ENCODE measurements around the gene RPA1. TPM values are rescaled to one million over a fixed set of nuclear protein-coding genes. Genes with fewer than 3 reads are reported as not detected.

The RPA1 gene
- total RNA-seq, result 10 to 100 TPM; 10.3 to 57.5 (median 27.7) TPM
- 10 to 100 TPM; 14.9 to 24.7 (median 22.9) TPM for polyA plus RNA-seq
- long read RNA-seq, donor 1, full-length matches to known transcripts, result 4 of 4 reads
- long read RNA-seq, donor 1, partial matches to known transcripts, result 0 of 4 reads
- long read RNA-seq, donor 1, other reads (novel, unspliced or antisense), result 0 of 4 reads
- long read RNA-seq, donor 2, full-length matches to known transcripts, result 8 of 15 reads
- long read RNA-seq, donor 2, partial matches to known transcripts, result 7 of 15 reads
- long read RNA-seq, donor 2, other reads (novel, unspliced or antisense), result 0 of 15 reads
- long read RNA-seq, donor 3, full-length matches to known transcripts, result 9 of 9 reads
- long read RNA-seq, donor 3, partial matches to known transcripts, result 0 of 9 reads
- long read RNA-seq, donor 3, other reads (novel, unspliced or antisense), result 0 of 9 reads
- long read RNA-seq, donor 4, full-length matches to known transcripts, result 2 of 2 reads
- long read RNA-seq, donor 4, partial matches to known transcripts, result 0 of 2 reads
- long read RNA-seq, donor 4, other reads (novel, unspliced or antisense), result 0 of 2 reads
- long read RNA-seq, donor 5, full-length matches to known transcripts, result 9 of 111 reads
- long read RNA-seq, donor 5, partial matches to known transcripts, result 102 of 111 reads
- long read RNA-seq, donor 5, other reads (novel, unspliced or antisense), result 0 of 111 reads
- long read RNA-seq, donor 6, full-length matches to known transcripts, result 18 of 290 reads
- long read RNA-seq, donor 6, partial matches to known transcripts, result 272 of 290 reads
- long read RNA-seq, donor 6, other reads (novel, unspliced or antisense), result 0 of 290 reads
- long read RNA-seq, donor 7, full-length matches to known transcripts, result 8 of 14 reads
- long read RNA-seq, donor 7, partial matches to known transcripts, result 6 of 14 reads
- long read RNA-seq, donor 7, other reads (novel, unspliced or antisense), result 0 of 14 reads
- long read RNA-seq, donor 8, full-length matches to known transcripts, result 6 of 6 reads
- long read RNA-seq, donor 8, partial matches to known transcripts, result 0 of 6 reads
- long read RNA-seq, donor 8, other reads (novel, unspliced or antisense), result 0 of 6 reads
- long read RNA-seq, donor 9, full-length matches to known transcripts, result 6 of 6 reads
- long read RNA-seq, donor 9, partial matches to known transcripts, result 0 of 6 reads
- long read RNA-seq, donor 9, other reads (novel, unspliced or antisense), result 0 of 6 reads
- long read RNA-seq, donor 10, full-length matches to known transcripts, result 5 of 5 reads
- long read RNA-seq, donor 10, partial matches to known transcripts, result 0 of 5 reads
- long read RNA-seq, donor 10, other reads (novel, unspliced or antisense), result 0 of 5 reads

DNA sequence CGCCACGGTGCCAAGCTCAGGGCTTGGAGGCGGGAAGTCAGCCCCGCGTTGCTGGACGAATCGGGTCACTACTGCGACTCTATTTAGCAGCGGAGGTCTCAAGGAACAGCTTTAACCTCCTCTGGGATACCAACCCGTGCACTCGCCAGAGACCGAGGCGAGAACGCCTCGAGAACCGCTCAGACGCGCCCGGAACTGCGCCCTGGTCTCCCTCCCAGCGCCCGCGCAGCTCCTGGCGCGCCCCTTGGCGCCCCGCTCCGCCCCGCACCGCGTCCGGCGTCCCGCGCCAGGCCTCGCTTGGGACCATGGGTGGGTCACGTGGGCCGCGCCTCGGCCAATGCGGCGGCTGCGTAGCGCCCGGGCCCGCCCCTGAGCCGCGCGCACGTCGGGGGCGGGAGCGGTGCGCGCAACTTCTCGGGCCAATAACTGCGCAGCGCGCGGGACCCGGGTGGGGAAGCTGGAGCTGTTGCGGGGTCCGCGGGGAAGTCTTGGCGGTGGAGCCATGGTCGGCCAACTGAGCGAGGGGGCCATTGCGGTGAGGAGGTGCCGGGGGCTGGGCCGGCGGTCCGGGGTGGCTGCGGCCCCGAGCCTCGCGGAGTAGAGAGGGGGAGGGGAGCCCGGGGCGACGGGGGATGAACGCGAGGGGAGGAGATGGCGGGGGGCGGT lies at the start of gene RPA1, which contains the start of gene SMYD4:
RPA1 (plus strand) TSS at position 414 of the 666 bp plus-strand sequence; CDS start at position 503, 89 bp downstream.
SMYD4 (minus strand) TSS at position 311 of the 666 bp plus-strand sequence. CDS start 1,908 bp downstream, outside the sequence.
- Histone ChIP-seq H3K4me3 (peak within 1 kb of the TSS; percentile 76 to 94 (median 89)), H3K27ac (peak within 1 kb of the TSS; percentile 86 to 92 (median 91)), H3K9me3 (no peaks in the 10 kb centered on the region), H3K36me3 (peaks cover 0 to 47% (median 30%) of the 10 kb centered on the region in 4 donors), H3K4me1 (peaks cover 15 to 49% (median 35%) of the 10 kb centered on the region in 4 donors), H3K27me3 (no peaks in the 10 kb centered on the region)
- intact Hi-C loops (cut with DNase I; ENCODE audit: low total_unique reads), result no loop called here
- 0 to 3% (median 1%) methylated on average over 7 to 83 of the region's 83 CpGs for WGBS, 5 donors
- TF ChIP-seq POLR2AphosphoS5 (IDR thresholded peaks at IDR 0.05) (peak; percentile 60 to 90 (median 89)), EP300 (IDR thresholded peaks at IDR 0.05) (no peak), POLR2A (IDR thresholded peaks at IDR 0.05) (no peak)
- DNase-seq, result peak; percentile 89 to 97

DNA sequence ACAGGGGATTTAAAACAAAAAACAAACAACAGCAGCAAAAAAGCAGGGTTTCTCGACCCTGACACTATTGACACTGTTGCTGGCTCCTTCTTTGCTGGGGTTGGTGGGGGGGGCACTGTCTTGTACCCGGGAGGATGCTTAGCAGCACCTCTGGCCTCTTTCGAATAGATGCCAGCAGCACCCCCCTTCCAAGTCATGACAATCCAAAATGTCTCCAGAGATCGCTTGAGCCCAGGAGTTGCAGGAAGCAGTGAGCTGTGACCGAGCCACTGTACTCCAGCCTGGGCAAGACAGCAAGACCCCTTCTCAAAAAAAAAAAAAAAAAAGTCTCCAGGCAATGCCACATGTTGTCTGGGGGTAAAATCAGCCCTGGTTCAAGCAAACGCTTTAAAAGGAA lies 47.6 kb upstream of the RPA1 start:
- H3K36me3 ChIP-seq, result peaks cover 11 to 71% (median 64%) of the 10 kb centered on the region in 4 donors
- H3K27ac ChIP-seq, result peak overlapping the region; percentile 67 to 95 (median 89)
- H3K4me1 ChIP-seq, result peaks cover 15 to 55% (median 33%) of the 10 kb centered on the region in 4 donors
- no peak for DNase-seq
- intact Hi-C loops (cut with DNase I; ENCODE audit: low total_unique reads), result no loop called here
- TF ChIP-seq POLR2AphosphoS5 (IDR thresholded peaks at IDR 0.05), result no peak
- peak in 1 of 4 donors; percentile 46 for TF ChIP-seq POLR2A (IDR thresholded peaks at IDR 0.05)
- TF ChIP-seq, protein P1, sequence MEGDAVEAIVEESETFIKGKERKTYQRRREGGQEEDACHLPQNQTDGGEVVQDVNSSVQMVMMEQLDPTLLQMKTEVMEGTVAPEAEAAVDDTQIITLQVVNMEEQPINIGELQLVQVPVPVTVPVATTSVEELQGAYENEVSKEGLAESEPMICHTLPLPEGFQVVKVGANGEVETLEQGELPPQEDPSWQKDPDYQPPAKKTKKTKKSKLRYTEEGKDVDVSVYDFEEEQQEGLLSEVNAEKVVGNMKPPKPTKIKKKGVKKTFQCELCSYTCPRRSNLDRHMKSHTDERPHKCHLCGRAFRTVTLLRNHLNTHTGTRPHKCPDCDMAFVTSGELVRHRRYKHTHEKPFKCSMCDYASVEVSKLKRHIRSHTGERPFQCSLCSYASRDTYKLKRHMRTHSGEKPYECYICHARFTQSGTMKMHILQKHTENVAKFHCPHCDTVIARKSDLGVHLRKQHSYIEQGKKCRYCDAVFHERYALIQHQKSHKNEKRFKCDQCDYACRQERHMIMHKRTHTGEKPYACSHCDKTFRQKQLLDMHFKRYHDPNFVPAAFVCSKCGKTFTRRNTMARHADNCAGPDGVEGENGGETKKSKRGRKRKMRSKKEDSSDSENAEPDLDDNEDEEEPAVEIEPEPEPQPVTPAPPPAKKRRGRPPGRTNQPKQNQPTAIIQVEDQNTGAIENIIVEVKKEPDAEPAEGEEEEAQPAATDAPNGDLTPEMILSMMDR (IDR thresholded peaks at IDR 0.05), result no peak
- H3K9me3 ChIP-seq, result no peaks in the 10 kb centered on the region
- no peak overlapping the region for H3K4me3 ChIP-seq
- 61 to 74% (median 69%) methylated on average over 6 of the region's 6 CpGs for WGBS, 5 donors
- H3K27me3 ChIP-seq, result no peaks in the 10 kb centered on the region

DNA sequence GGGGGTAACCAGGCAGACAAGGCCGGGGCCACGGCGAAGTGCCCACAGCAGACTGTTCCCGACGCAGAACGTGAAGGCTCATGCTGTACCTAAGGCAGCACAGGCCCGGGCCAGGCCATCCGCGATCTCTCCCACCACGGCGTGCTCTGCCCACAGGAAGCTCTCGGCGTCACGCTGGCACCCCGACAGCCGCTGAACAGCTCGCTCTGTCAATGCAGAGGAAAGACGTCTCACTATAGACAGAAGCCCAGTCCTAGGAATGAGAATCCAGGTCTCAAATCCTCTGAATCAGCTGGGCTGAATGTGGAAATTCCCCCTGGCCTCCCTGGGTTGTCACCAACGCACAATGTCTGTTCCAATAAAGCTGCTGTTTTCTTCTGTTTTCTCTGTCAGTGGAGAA lies 46.5 kb upstream of the RPA1 start:
- H3K36me3 ChIP-seq, result peaks cover 11 to 63% (median 54%) of the 10 kb centered on the region in 4 donors
- no peak for TF ChIP-seq POLR2A (IDR thresholded peaks at IDR 0.05)
- DNase-seq, result no peak
- 49 to 88% (median 78%) methylated on average over 19 of the region's 19 CpGs for WGBS, 5 donors
- H3K4me3 ChIP-seq, result no peak overlapping the region
- no peaks in the 10 kb centered on the region for H3K9me3 ChIP-seq
- peaks cover 16 to 59% (median 42%) of the 10 kb centered on the region in 4 donors for H3K4me1 ChIP-seq
- intact Hi-C loops (cut with DNase I; ENCODE audit: low total_unique reads), result no loop called here
- peak overlapping the region; percentile 79 to 95 (median 89) for H3K27ac ChIP-seq
- H3K27me3 ChIP-seq, result no peaks in the 10 kb centered on the region

DNA sequence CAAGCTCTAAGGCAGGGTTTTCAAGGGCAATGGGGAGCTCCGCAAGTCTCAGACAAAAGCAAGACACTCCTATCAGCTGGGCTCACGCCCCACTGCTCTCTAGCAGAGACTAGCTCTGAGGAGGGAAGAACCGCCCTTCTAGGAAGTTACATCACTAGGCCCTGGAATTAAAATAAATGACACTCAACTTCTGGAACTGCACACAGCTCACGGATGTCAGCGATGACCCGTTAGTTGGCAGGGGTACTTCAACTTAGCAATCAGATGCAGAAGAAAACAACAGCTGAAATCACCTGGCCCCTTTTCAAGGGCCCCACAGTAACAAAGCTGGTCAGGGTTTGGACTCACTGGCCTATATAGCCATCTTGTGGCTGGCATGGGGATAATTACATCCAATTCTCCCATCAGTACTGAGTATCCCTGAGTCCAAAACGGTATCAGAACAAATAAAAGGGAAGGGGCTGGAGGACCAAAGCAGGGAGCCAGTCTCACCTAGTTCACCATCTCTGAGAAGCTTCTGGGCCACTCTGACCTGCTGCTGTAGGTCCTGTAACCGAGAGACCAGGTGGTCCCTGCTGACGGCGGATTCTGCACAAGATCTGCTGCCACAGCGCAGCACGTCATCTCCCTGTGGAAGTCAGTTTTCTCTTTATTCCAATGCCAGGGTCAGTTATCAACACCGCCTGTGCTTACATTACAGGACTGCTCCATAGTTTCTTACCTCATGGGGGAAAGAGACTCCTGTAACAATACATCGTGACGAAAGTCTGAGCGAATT lies 45.8 kb upstream of the RPA1 start:
- peaks cover 5 to 56% (median 47%) of the 10 kb centered on the region in 4 donors for H3K36me3 ChIP-seq
- WGBS, 5 donors, result 51 to 65% (median 59%) methylated on average over 16 of the region's 16 CpGs
- H3K4me3 ChIP-seq, result peak overlapping the region in 1 of 4 donors; percentile 6
- H3K27ac ChIP-seq, result peak overlapping the region; percentile 79 to 95 (median 89)
- no peaks in the 10 kb centered on the region for H3K27me3 ChIP-seq
- intact Hi-C loops (cut with DNase I; ENCODE audit: low total_unique reads), result no loop called here
- H3K4me1 ChIP-seq, result peaks cover 16 to 59% (median 42%) of the 10 kb centered on the region in 4 donors
- no peaks in the 10 kb centered on the region for H3K9me3 ChIP-seq
- DNase-seq, result peak; percentile 63 to 91
- peak; percentile 66 for TF ChIP-seq EP300 (IDR thresholded peaks at IDR 0.05)
- TF ChIP-seq POLR2A (IDR thresholded peaks at IDR 0.05), result peak in 1 of 4 donors; percentile 20
- TF ChIP-seq, protein P1 (IDR thresholded peaks at IDR 0.05), result peak in 5 of 7 experiments; percentile 40 to 69 (median 60)
- TF ChIP-seq POLR2AphosphoS5 (IDR thresholded peaks at IDR 0.05), result peak; percentile 68 to 92 (median 81)
